HG03565 (cell line): Measurements from ENCODE around the gene DAP3.
"Not testable (repeated sequence)": the region's sequence is repeated elsewhere in the genome, so short reads cannot be mapped to it uniquely, and the experiment has no call there.

ENCODE experiments used
- ATAC-seq: cut with Tn5 transposase; IDR thresholded peaks from one replicate; pipeline ENCODE4 v1.9.1; 2021; ENCODE audit warnings: mild to moderate bottlenecking, moderate library complexity; ENCODE audit not compliant: unreplicated experiment

DAP3 gene

DNA sequence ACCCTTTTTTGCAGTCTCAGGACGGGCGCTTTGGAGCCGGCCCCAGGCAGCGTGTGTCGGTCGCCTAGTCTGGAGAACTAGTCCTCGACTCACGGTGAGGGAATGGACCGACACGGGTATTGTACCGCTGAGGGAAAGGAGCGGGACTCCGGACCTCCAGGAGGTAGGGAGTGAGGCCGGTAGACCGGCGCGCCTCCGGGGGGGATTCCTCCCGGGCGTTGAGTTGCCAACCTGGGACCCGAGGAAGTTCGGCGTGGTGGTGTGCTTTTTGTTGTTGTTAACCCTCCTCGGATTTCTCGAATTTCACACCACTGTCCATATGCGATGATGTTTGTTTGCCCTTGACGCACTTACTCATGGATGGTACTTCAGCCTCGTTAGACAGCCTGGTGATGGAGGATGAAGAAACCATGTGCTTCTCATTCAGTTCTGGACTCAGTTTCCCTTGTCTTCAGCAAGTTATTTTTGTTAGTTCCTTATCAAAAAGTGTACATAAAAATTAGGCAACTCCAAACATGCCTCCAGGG lies at the start of gene DAP3:
DAP3 (plus strand) TSS at position 11 of the 527 bp plus-strand sequence. CDS start 20,689 bp downstream, outside the sequence.
- ATAC-seq, result not testable (repeated sequence)

DNA sequence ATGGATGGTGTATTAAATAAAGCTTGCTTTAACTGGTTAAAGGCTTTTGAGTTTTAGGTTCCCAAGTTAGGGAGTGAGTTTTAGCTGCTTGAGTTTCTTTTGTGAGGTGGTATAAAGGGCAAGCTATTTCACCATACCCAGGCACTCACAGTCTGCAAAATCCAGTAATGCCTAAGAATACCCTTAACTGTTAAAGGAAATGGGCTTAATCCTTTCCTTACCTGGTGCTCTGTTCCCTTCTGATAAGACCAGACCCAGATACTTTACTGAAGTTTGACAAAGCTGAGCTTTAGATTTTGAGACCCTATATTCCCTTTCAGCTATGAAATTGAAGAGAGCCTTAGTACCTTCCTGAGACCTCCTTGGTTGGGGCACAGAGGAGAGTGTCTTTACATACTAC lies 48.5 kb upstream of the DAP3 start:
- no peak for ATAC-seq

DNA sequence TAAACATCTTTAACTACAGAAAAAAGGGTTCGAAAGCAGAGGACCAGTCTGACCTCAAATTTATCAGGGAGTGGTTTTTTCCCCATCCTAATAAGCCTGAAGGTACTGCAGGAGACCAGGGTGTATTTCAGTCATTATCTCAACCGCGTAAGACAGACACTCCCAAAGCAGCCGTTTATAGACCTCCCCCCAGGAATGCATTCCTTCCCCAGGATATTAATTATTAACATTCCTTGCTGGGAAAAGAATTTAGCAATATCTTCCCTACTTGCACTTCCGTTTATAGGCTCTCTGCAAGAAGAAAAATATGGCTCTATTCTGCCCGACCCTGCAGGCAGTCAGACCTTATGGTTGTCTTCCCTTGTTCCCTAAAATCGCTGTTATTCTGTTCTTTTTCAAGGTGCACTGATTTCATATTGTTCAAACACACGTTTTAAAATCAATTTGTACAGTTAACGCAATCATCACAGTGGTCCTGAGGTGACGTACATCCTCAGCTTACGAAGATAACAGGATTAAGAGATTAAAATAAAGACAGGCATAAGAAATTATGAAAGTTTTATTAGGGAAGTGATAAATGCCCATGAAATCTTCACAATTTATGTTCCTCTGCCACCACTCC lies 46.2 kb upstream of the DAP3 start:
- ATAC-seq, result not testable (repeated sequence)

DNA sequence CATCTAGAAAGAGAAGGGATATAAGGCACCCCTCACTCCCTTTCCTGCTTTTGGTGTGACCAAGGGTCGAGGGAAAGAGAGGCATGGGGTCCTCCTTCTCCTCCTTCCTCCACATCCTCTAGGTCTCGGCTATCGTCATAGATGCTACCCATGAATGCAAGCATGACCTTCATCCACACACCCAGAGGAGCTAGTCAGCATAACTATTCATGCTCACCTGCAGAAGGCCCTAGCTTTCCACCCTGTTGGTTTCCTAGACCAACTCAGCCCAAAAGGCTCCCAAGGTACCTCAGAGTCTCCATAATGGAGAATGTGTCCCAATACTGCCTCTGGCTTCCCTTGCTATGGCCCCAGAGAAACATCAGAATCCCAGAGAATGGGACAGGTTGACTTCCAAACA lies 45.7 kb upstream of the DAP3 start:
- ATAC-seq, result no peak

DNA sequence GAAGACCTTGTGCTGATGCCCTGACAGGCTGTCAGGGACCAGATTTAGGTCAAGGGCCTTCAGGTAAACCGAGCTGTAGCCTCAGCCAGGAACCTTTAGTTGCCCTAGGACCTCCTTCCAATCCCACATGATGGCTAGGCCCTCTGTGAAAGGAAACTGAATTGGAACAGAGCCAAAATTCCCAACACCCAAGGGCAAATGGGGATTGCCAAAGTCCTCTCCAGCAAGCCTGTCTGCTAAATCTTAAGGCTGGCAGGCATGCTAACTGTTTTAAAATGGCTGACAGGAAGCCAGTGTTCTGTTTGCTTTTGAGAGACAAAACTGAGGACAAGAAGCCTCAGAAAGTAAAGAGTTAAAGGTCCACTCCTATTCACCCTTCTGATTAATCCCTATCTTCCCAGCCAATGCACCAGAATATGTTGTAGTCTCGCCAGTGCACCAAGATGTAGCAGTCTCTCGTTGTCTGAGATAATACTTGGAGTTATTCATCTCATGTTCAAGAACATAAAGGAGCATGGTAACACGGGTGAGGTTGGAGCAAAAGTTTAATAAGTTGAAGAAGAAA lies 43.8 kb upstream of the DAP3 start:
- no peak for ATAC-seq

DNA sequence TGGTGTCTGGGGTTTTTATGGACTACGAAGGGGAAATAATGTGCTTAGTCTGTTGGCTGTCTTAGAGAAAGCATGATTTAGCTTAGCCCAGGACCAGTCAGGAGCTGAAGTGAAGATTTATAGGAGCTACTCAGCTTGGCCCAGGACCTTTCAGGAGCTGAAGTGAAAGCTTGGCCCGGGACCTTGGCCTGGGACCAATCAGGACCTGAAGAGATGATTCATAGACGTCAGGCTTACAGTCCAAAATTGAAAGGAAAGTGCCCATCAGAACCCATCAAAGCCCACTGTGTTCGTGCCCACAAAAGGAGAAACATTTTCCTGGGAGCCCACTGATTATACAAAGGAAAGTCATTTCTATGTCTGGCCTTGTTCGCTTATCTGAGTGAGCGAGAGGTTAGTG lies 43.2 kb upstream of the DAP3 start:
- ATAC-seq, result no peak

DNA sequence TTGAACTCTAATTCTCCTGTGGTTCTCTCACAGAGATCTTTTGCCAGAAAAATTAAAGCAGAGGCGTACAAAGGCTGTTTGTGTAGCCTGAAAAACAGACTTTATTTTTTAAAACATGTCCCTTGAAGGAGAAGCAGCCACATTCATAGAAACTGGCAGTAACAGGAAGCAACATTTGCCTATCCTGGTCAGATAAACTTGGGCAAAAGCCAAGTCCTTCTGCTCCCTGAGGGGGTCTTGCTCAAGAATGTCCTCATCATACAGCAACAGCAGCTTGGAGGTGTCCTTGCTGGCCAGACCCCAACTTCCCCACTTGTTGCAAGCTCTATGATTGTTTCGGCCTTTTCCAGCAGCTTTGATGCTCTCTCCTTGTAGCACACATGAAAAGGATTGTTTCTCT lies 42.6 kb upstream of the DAP3 start:
- no peak for ATAC-seq

DNA sequence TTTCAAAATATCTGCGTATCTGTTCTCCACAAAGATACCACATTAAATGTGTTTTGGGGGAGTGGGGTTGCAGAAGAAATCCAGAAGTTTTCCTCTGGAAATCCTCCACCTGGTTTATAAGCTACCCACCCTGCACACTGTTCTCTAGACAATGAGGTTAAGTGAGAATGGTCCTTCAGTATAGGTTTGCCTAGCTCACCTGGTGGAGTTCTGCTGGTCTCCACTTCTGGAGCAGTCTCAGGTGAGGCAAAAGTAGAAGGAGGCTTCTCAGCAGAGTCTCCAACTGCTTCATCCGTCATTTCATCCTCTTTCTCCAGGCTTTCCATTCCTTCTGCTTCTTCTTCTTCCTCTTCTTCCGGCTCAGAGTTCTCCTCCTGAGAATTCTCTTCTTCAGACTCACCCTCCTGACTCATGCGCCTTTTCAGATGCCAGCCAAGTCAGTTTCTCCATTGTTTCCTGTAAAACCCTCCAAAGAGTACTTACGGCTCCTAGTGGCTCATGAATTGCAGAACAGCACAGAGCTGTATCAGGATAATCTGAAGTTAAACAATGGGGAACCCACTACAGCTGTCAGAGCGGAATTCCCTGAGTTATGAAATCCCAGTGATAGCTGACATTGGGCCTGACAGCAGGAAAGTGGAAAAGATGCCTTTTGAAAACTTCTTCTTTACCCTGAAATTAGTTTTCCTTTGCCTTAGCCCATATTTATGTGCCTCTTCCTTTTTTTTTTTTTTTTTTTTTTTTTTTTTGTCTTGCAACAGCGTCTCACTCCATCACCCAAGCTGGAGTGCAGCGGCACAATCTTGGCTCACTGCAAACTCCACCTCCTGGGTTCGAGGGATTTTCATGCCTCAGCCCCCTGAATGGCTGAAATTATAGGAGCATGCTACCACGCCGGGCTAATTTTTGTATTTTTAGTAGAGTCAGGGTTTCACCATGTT lies 40.4 kb upstream of the DAP3 start:
- no peak for ATAC-seq

DNA sequence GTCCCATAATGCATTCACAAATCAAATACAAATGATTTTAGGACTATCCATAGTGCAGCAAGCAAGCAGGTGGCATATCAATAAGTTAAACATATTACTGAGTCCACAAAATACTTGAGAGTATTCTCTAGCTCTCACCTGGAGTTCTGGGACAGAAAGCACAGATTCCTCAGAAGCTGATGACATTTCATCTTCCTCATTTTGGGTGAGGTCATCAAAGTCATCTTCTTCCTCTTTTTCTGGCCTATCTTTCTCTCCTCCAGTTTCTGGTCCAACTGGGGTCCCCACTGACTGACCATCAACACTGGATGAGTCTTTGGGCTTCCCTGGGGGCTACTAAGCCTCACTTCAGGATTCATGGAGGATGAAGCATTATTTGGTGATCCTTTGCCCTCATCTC lies 39.2 kb upstream of the DAP3 start:
- ATAC-seq, result no peak

DNA sequence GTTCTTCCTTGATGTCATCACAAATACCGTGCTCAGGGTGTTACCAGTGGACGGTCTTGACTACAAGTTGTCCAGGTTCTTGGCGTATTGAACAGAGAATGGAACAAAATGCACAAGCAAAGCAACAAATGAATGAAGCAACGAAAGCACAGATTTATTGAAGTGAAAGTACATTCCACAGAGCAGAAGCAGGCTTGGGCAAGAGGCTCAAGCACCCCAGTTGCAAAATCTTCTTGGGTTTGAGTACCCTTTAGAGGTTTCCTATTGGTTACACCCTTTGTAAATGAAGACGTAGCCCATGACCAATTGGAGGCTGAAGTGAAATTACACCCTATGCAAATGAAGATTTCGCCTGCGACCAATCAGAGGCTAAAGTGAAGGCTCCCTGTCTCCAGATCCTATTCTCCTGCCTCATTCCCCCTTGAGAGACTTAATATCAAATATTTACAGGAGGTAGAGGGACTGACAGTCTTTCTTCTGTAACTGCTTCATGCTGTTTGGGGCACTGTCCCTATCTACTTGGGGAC lies 38.6 kb upstream of the DAP3 start:
- no peak for ATAC-seq

DNA sequence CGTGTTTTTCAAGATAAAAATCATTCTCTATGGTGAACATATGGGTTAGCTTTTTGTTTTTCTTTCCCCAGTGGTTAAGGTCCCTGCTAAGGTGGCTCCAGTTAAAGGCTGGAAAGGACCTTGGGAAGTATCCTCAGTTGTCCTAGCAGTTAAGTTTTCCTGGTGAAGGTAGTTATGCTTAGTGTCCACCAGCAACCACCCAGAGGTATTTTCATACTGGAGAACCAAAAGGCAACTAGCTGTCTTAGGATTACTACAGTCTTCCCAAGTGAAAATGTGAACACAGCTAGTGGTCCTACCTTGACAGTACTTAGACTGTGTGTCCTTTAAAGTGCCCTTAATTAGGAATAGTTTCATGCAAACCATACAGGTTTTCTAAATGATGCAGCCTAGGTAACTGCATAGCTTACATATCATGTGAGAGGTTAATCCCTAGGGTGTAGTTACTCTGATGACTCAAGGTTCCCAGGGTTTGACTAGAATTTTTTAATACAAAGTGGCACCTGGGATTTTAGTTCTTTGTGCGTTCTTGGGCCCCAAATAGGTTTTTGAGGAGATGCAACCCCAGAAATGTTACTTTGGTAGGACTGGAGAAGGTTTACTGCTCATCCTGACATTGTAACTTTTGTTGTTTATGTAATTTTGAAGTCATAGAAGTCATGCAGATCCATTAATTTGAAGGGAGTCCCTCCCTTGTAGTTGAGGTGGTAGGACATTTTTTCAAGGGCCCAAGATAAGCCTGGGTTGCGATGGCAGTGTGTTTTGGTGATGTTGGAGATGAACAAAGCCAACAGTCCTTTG lies 36.8 kb upstream of the DAP3 start:
- no peak for ATAC-seq

DNA sequence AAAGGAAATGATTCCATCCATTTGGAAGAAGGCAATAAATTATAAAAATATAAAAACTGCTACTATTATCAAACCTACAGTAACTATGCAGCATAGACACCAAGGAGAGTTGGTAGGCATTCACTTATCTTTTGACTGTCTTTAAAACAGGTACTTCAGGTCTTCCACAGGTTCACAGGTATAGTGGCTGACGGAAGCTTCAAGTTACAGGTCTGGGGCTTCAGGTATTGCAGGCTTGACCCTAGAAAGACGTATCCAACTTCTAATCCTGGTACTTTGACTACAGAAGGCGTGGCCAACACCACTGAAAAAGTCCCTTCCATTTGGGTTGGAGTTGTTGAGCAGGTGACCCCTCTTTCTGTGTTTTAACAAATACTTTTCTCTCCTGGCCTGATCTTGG lies 35.9 kb upstream of the DAP3 start:
- no peak for ATAC-seq

DNA sequence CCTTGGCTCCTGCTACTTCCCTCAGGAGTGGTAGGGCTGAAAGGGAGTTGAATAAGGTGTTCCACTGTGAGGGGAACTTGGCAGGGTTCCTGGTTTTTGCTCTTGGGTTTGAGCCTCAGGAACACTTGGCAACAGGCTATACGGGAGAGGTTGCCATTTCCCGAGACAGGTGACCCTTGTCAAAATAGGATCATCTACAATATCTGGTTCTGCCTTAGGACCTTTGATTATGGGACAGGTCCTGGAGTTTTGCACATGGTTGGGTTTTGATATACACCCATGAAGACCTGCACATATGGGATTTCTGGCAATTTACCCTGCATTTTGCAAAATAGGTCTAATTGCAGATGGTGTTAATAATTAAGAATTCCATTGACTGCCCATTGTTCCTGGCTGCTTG lies 31.4 kb upstream of the DAP3 start:
- ATAC-seq, result no peak

DNA sequence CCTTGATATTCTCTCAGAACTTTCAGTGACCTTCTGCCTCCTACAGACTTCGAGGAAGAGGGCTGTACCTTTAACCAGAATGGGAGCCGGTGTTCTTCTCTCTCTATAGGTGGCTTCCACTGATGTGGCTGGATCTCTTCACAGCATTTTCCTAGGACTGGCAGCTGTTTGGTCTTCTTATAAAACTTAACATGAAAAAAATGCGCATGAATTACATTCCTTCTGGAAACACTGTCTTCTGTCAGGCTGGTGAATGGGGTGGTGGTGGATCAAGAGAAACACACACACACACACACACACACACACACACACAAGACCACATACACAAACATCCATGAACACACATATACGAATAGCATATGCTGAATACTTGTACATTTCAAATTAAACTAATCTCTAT lies 27.7 kb upstream of the DAP3 start:
- not testable (repeated sequence) for ATAC-seq

DNA sequence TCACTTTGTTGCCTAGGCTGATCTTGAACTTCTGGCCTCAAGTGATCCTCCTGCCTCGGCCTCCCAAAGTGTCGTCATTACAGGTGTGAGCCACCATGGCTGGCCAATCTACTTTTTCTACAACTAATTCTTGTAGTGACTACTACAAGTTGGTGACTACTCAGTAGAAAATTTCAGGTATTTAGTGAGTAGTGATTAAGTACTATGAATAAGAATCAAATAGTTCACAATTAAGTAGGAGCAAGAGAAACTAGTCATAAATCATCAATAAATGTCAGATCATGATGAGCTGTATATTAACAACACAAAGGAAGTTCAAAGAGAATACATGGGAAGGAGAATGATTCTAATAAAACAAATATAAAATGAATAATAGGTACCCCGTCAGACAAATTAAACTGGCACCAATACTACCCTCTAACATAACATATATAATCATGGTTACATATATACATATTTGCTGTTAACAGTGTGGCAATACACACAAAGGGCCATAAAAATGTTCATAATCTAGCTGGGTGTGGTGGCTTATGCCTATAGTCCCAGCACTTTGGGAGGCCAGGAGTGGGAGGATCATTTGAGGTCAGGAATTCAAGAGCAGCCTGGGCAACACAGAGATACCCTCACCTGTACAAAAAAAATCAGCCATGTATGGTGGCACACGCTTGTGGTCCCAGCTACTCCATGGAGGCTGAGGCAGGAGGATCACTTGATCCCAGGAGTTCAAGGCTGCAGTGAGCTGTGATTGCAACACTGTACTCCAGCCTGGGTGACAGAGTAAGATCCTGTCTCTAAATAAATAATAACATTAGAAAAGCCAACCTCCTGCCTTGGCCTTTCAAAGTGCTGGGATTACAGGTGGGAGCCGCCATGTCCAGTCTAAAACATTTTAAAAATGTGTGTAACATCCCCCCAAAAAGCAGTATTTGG lies 19.4 kb upstream of the DAP3 start:
- no peak for ATAC-seq

DNA sequence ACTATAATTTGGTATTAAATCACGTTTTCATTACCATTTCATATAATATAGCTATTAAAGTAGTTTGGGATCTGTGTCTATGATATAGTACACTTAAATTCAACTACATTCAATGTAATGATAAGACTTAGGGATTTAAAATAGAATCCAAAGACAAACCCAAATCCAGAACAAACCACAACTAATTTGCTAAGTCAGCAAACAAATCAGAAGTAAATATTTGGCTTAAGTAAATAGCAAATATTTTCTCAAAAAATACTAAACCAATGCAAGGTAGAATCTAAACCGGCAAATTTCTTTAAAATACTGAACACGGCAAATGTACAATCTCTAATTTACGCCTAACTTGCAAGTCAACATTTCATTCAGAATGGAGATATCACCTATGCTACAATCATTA lies 17.1 kb upstream of the DAP3 start:
- no peak for ATAC-seq

DNA sequence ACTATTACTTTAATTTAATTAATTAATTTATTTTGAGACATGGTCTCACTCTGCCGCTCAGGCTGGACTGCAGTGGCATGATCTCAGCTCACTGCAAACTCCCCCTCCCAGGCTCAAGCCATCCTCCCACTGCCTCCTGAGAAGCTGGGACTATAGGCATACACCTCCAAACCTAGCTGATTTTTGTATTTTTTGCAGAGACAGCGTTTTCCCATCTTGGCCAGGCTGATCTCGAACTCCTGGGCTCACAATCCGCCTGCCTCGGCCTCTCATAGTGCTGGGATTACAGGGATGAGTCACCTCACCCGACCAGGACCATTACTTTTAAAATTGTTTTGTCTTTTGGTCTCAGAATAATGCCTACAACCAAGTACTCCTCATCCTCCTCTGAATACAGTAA lies 15.9 kb upstream of the DAP3 start:
- ATAC-seq, result no peak

DNA sequence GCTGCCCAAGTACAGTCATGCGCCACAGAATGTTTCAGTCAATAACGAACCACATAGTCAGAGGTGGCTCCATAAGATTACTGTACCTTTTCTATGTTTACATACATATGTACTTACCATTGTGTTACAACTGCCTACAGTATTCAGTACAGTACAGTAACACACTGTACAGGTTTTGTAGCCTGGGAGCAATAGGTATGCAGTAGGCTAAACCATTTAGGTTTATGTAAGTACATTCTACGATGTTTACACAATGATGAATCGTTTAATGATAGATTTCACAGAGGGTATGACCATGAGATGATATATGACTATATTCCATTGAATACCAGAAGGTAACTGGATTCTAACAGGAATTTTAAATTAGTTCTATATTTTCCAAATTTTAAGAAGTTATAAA lies 10.9 kb upstream of the DAP3 start:
- ATAC-seq, result no peak

DNA sequence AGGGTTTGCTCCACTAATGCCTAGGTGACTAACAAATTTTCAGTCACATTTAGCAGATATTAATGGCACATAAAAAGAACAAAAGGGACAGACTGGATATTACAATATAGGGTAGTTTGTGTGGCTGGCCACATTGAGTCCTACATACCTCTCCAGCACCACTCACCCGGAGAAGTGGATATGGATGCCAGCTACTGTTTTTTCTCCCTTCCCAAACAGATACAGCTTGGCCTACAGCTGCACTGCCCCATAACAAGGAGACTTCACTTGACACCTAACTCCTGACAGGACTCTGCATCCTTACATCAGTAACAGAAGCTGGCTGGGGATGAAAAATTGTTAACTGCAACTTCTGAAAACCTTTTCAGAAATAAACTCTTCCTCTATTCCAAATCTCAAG lies 9.9 kb upstream of the DAP3 start:
- ATAC-seq, result not testable (repeated sequence)

DNA sequence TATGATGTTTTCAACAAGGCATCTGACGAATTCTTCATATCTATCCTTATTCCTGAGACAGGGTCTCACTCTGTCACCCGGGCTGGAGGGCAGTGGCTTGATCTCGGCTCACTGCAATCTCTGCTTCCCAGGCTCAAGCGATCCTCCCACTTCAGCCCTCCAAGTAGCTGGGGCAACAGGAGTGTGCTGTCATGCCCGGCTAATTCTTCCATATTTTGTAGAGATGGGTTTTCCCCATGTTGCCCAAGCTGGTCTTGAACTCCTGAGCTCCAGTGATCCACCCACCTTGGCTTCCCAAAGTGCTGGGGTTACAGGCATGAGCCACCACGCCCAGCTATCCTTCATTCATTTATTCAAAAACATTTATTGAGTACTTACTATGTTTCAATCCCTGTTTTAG lies 8.4 kb upstream of the DAP3 start:
- ATAC-seq, result no peak
